Measurements from ENCODE around the gene ABHD8.

The ABHD8 gene

DNA sequence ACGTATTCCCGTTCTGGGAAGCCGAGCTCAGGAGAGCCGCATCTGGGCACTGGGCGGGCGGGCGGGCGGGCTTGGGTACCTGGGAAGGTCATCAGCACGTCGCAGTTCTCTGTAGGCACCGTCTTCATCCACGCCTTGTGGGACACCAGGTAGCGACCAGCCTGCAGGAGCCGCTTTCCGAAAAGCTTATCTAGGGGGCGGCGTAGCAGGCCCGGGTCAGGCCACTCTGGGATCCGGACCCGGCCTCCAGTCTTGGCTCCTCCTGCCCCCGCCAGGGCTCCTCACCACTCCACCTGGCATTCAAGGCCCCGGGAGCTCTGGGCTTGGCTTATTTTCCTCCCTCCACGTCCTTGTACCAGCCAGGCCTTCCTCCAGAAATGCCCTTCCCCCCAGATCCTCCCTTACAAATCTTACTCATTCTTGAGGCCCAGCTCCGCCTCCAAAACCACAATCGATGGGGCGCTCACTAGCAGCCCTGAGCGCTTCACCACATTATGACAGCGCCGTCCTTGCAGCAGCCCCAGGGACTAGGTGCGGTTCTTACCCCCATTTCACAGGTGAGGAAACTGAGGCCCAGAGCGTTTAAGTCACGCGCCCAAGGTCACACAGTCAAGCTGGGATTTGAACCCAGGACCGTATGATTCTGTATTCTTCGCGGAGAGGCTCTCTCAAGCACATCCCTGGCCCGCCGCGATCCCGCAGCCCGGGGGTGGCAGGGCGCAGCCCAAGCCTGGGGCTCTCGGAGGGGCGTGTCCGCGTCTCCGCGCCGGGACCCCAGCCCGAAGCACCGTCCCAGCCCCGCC, 30.6 kb upstream of the ABHD8 start:
- DNase-seq (ENCODE audit: low read depth) = peak; percentile 48

DNA sequence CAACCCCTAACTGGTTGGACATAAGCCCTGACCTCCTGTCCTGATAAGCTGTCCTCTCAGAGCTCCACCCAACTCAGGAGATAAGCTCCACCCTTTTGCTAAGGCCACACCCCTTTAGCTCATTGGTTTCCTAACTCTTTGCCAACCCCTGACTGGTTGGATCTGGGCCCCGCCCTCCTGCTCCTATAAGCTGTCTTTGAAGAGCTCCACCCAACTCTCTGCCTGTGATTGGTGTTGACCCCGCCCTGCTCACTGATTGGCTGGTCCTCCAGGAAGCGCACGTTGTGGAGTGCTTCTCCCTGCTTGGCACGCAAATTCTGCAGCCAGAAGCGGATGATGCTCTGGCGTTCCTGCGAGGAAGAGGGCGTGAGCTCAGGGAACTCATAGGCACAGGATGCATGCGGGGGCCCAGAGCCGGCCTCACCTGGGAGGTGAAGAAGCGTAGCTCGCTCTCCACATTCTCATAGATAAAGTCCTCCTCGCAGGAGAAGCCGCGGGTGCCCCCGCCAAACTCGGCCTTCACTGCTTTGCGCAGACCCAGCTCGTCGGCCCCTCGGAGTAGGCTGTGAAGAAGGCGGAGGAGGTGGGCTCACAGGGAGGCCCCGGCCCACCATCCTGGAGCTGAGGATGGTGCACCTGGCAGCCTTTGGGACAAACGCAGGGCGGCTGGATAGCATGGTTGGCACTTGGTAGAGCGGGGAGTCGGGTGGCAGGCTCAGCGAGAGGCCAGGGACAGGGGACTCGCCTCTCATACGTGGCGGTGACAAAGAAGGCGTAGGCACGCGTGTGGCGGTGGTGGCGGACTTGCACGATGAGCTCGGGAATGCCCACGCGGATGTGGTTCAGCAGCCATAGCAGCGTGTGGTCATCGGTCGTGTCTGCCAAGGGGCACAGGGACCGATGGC, 29.7 kb upstream of the ABHD8 start:
- DNase-seq (ENCODE audit: low read depth) = no peak

DNA sequence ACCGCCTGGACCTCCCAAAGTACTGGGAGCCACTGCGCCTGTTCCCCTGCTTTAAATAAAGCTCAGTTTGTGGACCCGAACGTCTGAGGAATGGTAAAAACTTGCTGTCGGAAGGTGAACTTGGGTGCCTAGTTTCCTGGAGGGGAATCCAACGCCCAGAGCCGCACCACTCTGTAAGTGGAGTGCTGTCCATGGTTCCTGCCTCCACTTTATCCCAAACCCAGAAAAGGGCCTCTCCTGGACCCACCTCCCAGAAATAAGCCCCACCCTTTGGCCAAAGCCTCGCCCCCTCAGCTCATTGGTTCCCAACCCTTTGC, 29.1 kb upstream of the ABHD8 start:
- DNase-seq (ENCODE audit: low read depth) = no peak

- no peak for DNase-seq (ENCODE audit: low read depth)
Measured at GRCh38 chr19:17331045-17331558, 27.9 kb upstream of the ABHD8 start.

- DNase-seq (ENCODE audit: low read depth) = no peak
Measured at GRCh38 chr19:17330262-17331044, 27.2 kb upstream of the ABHD8 start.

- no peak for DNase-seq (ENCODE audit: low read depth)
Measured at GRCh38 chr19:17329366-17330261, 26.4 kb upstream of the ABHD8 start.

DNA sequence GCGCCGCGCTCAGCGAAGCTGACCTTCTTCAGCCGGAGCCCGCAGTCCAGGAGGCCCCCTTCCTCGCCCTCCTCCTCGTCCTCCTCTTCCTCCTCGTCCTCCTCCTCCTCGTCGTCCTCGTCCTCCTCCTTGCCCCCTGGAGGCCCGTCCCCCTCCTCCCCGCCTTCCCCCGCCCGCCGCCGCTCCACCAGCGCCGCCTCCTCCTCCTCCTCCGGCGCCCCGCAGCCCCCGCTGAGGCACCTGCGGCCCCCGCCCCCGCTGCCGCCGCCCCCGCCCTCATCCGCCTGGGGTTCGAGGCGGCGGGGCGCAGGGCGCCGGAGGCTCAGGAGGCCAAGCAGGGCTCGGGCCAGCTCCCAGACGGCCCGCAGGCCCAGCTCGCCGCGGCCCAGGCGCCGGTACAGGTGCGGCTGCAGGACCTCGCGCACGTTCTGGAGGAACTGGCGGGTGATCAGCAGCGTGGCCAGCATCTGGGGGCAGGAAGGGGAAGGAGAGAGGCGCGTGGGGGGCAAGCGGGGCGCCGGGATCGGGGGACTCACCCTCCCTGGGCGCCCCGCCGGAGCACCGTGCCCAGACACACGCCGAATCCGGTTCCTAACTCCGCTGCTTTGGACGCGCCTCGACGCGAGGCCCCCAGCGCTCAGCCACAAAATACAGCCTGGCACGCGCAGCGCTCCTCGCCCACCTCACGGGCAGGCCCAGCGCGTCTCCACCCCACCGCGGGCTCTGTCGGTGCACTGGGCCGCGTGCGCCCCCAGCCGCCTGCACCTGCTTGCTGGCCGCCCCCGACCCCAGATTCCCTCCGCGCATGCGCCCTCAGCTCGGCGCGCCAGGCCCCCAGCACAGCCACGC, 25.5 kb upstream of the ABHD8 start:
- no peak for DNase-seq (ENCODE audit: low read depth)

DNA sequence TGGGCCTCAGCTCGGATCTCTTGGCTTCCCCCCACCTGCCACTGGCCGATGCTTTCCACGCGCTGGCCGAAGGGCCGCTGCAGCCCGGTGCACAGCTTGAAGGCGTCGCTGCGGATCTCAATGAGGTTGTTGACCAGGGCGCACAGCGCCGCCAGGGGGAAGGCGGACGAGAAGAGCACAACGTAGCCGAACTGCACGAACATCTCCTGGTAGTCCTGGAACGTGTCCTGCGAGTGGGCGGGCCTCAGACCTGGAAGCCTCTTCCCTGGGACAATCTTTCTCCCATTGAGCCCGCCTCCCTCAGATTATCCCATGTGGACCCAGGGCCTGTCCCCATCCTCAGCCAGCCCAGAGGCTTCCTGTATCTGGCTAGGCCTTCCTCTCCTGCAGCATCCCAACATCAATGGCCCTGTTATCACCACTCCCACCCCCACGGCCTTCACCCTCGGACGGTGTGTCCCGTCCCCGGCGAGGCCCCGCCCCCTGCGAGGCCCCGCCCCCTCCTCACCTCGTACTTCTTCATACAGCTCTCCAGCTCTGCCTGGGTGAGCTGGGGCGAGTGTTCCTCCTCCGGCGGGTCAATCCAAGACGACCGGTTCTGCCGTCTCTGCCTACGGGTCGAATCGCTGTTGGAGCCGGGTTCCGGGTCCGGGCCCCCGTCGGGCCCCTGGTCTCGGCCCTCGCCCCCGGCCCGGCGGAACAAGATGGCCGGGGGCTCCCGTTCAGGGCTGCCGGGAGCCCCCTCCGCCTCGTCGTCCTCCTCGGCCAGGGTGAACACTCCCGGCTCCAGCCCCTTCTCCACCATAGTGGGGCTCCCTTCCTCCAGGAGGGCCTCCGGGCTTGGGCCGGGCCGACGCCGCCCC, 24.7 kb upstream of the ABHD8 start:
- no peak for DNase-seq (ENCODE audit: low read depth)

- no peak for DNase-seq (ENCODE audit: low read depth)
Measured at GRCh38 chr19:17327068-17327653, 23.9 kb upstream of the ABHD8 start.

GRCh38 chr19:17326595-17326966, 23.4 kb upstream of the ABHD8 start:
- DNase-seq (ENCODE audit: low read depth) = no peak

- DNase-seq (ENCODE audit: low read depth) = no peak
Measured at GRCh38 chr19:17325881-17326594, 22.8 kb upstream of the ABHD8 start.

GRCh38 chr19:17325133-17325532, 21.9 kb upstream of the ABHD8 start:
- no peak for DNase-seq (ENCODE audit: low read depth)

DNA sequence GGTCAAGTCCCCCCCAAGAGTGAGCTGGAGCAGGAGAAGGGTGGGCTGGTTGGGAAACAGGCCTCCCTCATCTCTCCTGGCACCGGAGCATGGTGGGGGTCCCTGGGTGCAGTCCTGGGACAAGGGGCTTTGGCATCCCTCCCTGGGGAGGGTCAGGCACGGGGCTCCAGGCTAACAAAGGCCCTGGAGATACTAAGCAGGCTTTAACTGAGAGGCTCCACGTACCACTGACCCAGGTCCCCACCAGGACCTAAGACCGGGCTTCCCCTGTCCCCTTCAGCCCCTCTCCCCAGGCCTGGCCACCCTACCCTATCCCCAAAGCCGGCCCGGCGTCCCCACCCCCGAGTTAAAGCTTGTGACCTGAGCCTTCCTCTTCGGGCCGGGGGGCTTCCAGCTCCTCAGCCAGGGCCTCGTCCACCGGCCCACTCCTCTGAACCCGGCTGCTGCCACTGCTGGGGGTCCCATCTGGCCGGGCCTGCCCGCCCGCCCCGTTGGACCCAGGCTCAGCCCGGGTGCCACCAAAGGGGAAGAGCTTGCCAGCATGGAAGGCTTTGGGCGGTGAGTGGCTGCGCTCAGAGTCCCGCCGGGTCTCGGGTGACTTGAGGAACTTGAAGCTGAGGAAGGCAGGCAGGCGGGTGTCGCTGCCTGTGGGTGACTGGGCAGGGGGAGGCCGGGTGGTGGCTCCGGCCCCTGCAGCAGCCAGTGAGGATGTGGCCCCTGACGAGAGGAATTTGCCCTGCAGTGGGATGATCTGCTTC, 21.3 kb upstream of the ABHD8 start:
- no peak for DNase-seq (ENCODE audit: low read depth)

DNA sequence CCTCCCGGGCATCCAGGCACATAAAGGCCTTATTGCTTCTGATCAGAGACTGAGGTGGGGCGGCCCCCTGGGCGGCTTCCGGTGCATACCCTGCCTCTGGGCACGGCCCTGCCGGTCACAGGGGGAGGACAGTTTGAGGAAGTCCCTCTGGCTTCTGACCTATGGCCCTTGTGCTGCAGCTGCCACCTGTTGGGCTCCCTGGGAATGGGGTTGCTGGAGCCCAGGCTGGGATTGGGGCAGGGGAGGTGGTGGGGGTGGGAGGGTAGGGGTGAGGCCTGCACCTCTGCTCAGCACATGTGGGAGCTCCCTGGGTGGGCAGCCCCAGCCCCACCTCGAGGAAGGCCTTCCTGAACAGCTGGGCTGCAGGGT, 20.7 kb upstream of the ABHD8 start:
- no peak for DNase-seq (ENCODE audit: low read depth)

- no peak for DNase-seq (ENCODE audit: low read depth)
Measured at GRCh38 chr19:17323300-17323963, 20.2 kb upstream of the ABHD8 start.

- DNase-seq (ENCODE audit: low read depth) = no peak
Measured at GRCh38 chr19:17322854-17323253, 19.6 kb upstream of the ABHD8 start.

All from GM04504 (cell line).